Eye (tissue), 1 donor: ENCODE results near the gene CD27.
A peak's percentile ranks its signal among the peaks of the same experiment; 100 is the strongest.
"Not testable (repeated sequence)": the region's sequence is repeated elsewhere in the genome, so short reads cannot be mapped to it uniquely, and the experiment has no call there.

ENCODE experiments used
- DNase-seq: peaks from one replicate; pipeline ENCODE4 v3.0.0-alpha.2; 2015

Gene CD27

DNA sequence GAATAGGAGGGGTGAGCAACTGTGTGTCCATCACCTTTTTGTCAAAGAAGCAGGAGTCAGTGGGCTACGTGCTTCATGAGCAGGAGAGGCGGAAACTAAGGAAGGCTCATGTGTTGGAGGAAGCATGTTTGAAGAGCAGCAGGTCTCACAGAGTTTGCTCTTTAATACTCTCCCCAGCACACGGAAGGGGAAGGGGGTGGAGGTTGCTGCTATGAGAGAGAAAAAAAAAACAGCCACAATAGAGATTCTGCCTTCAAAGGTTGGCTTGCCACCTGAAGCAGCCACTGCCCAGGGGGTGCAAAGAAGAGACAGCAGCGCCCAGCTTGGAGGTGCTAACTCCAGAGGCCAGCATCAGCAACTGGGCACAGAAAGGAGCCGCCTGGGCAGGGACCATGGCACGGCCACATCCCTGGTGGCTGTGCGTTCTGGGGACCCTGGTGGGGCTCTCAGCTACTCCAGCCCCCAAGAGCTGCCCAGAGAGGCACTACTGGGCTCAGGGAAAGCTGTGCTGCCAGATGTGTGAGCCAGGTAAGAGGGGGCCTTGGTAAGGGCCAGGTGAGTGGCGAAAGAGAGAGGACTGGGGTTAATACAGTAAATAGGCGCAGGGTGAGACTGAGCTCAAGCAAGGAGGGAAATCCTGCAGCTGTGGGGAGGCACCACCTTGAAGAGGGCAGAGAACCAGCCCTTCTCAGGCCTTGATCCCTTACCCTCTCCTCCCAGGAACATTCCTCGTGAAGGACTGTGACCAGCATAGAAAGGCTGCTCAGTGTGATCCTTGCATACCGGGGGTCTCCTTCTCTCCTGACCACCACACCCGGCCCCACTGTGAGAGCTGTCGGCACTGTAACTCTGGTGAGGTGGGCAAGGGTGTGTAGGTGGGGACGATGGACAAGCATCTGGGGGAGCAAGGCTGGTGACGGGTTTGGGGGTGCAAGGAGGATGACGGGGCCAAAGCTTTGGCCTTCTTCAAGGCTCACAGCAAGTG is at the start of gene CD27:
TSS of gene CD27 (plus strand) at position 252 of the 985 bp plus-strand sequence. CDS start at position 393, 141 bp downstream.
- no peak for DNase-seq

- no peak for DNase-seq
Measured at GRCh38 chr12:6396031-6396430, 48.7 kb upstream of the CD27 start.

GRCh38 chr12:6399884-6400644 is 44.7 kb upstream of the CD27 start:
- DNase-seq: no peak

DNA sequence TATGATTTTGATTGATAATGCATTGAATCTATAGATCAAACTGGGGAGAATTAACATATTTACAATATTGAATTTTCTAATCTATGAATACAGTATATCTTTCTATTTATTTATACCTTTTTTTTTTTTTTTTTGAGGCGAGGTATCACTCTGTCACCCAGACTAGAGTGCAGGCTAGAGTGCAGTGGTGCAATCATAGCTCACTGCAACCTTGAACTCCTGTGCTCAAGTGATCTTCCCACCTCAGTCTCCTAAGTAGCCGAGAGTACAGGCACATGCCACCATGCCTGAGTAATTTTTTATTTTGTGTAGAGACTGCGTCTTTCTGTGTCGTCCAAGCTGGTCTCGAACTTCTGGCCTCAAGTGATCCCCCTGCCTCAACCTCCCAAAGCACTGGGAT is 40.4 kb upstream of the CD27 start:
- no peak for DNase-seq

DNA sequence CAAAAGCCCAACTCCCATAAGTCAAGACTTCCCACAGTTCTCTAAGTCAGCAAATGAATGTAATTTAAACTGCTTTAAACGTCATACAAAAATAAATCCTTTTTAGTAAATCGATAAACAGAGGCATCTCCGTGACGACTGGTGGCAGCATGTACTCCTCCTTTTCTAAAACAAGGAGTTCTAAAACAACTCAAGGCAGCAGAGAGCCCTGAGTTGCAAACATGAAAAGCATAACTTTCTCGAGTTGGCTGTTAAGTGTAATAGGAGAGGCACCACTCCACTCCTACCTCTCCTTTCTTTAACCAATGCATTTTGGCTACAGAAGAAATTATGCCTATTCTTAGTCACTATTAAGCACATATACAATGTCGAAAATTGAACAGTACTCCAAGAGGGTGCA is 38.8 kb upstream of the CD27 start:
- DNase-seq: no peak

GRCh38 chr12:6407236-6407954 is 37.4 kb upstream of the CD27 start:
- no peak for DNase-seq

GRCh38 chr12:6416596-6416995 is 28.2 kb upstream of the CD27 start:
- DNase-seq: no peak

DNA sequence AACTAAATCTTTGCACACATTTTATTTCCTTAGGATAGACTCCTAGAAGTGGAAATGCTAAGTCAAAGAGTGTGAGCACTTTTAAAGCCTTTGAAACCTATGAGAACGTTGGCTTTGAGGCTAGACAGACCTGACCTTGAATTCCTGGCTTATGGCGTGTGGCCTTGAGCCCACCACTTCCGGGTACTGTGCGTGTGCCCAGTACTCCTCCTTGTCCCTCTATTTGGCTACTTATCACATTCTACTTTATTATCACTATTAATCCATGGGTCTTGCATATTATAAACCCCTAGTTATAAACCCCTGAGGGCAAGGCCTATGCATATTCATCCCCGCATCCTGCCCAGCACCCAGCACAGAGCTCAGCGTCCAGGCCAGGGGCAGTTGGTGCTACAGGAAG is 26.0 kb upstream of the CD27 start:
- no peak for DNase-seq

DNA sequence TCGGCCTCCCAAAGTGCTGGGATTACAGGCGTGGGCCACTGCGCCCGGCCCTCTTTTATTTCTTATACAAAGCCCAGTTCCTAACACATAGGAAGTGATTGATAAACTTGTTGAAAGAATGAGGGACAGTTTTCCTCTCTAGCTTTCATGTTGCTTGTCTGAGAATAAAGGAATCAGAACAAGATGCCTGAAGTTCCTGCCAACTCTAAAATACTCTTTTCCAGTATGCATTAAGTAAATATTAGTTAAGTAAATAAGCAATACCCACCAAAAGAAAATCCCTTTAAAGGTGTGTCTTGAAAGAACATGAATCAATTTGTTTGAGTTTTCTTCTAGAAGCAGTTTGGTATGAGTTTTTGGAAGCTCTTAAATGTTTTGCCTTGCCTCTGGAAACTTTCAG is 24.4 kb upstream of the CD27 start:
- DNase-seq: no peak

- peak; percentile 96 for DNase-seq
Measured at GRCh38 chr12:6423267-6424007, 21.3 kb upstream of the CD27 start.

GRCh38 chr12:6424008-6424347 is 20.8 kb upstream of the CD27 start:
- DNase-seq: no peak

DNA sequence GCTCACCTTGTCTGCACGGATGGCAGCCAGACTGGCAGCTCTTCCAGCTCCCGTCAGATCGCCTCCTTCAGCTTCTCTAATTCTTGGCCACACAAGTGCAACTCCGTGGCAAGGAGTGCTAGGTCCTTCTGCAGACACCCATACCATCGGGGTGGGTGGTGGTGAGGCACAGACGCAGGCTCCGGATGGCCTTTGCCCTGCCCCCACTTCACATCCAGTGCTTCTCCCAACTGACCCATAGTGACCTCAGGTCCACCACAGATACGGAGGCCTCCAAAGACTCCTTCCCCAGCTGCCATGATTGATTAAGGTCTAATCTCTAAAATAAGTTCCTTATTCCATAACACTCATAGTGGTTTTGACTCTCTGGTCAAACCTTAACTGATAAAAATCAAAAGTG is 19.9 kb upstream of the CD27 start:
- peak; percentile 9 for DNase-seq

GRCh38 chr12:6425590-6426531 is 18.9 kb upstream of the CD27 start:
- no peak for DNase-seq

DNA sequence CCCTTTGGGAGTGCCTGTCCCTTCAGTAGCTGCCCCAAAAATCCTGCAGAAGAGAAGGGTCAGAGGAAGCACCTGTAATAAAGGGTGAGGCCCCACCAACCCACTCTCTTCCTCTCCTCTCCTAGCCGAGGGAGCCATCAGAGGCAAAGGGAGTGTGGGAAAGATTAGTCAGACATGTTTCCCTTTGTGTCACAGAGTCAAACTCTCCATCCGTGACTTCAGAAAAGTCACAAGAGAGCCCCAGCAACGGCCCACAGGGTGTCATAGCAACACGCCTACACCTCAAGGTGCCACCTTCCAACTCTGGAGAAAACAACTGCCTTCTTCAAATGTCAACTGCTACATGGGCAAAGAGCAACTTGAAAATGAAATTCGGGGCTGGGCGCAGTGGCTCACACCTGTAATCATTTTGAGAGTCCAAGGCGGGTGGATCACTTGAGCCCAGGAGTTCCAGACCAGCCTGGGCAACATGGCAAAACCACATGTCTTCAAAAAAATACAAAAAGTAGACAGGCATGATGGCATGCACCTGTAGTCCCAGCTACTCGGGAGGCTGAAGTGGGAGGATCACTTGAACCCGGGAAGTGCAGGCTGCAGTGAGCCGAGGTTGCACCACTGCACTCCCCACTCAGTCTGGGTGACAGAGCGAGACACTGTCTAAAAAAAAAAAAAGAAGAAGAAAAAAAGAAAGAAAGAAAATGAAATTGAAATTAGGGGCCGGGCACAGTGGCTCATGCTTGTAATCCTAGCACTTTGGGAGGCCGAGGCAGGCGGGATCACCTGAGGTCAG is 17.7 kb upstream of the CD27 start:
- DNase-seq: no peak

DNA sequence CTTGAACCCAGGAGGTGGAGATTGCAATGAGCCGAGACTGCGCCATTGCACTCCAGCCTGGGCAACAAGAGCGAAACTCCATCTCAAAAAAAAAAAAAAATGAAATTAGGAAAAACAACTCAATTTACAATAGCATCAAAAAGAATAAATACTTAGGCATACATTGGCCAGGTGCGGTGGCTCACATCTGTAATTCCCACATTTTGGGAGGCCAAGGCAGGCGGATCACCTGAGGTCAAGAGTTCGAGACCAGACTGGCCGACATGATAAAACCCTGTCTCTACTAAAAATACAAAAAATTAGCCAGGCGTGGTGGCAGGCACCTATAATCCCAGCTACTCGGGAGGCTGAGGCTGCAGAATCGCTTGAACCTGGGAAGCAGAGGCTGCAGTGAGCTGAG is 17.0 kb upstream of the CD27 start:
- DNase-seq: not testable (repeated sequence)

- no peak for DNase-seq
Measured at GRCh38 chr12:6428326-6428725, 16.4 kb upstream of the CD27 start.

DNA sequence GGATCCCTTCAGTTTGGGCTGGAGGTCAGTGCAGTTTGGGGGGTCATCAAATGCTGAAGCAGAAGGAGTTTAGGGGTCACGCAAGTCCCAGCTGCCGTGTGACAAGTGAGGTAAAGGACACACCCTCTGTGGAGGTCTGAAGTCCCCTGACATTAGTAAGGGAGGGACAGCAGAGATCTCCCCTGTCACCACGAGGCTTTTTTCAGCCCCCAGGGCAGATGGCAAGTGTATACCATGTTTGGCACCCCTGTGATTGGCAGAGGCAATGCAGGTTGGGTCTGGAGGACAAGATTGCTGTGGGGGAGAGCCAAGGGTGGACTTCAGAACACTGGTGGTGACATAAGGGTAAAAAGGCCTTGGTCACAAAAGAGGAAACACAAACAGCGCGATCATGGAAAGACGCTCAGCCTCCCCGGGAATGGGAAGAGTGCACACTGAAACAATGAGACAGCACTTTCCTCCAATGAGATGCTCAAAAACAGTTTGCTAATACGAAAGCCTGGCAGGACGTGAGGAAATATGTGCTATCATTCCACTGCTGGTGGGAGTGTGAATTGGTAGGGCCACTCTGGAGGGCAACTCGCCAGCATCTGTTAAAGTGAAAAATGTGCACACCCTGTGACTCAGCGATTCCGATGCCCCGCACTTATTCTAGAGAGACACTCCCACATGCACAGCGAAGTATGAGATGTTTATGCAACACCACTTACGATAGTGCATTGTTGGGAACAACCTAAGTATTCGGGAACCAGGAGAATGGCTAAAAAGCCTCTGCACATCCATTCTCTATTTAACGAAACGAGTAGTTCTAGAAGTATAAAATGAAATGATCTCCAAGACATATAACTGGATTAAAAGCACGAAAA is 14.4 kb upstream of the CD27 start:
- peak; percentile 53 for DNase-seq

DNA sequence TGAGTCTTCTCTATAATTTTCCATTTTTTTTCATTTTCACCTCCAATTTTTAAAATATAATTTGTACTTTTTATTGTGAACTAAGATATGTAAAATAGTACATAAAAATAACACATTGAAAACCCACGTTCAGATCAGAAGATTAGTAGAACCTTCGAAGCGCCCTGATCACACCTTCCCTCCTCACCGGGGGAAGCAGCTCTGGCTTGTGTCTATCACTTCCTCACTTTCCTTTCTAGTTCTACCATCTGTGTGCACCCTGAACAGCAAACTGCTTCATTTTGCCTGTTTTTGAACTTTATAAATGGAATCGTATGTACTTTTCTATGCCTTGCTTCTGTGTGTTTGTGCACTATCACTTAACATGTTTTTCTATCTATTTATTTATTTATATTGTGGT is 11.8 kb upstream of the CD27 start:
- DNase-seq: no peak
